Caco-2 (cell line): ENCODE results near the gene GFOD1. TPM values are rescaled to one million over a fixed set of nuclear protein-coding genes. Genes with fewer than 3 reads are reported as not detected.

Experiments used
- BruUV-seq: library from RNA; stranded (reverse); fragments of 400-500 nt; replicated peaks from 2 replicates; lab custom pipeline; 2021; lab: Mats Ljungman, UMichigan
- CTCF ChIA-PET: fragments of 300-600 bp; sonication (Branson Sonifier 250); formaldehyde crosslinking; loops from one replicate; lab custom pipeline; 2022; ENCODE audit warnings: antibody characterized with exemption; lab: Charles Lee
- POLR2A ChIA-PET: fragments of 300-600 bp; sonication (Branson Sonifier 250); formaldehyde crosslinking; loops from one replicate; lab custom pipeline; 2022; ENCODE audit warnings: antibody characterized with exemption; lab: Charles Lee
- DNase-seq, 2 experiments: peaks; one replicate each; pipeline versions ENCODE4 v3.0.0 to v3.0.0-alpha.2; 2020 to 2022
- H3K27me3 ChIP-seq: replicated peaks from 2 replicates; pipeline ENCODE4 v1.6.0; 2011; ENCODE audit warnings: low read length; ENCODE audit not compliant: control insufficient read depth, insufficient read depth
- H3K36me3 ChIP-seq: 2 replicates; pipeline ENCODE4 v1.5.1; 2011; ENCODE audit warnings: low read length; ENCODE audit not compliant: control insufficient read depth, insufficient read depth
- H3K4me1 ChIP-seq: fragments of 250-450 bp; sonication (Bioruptor Pico); 2 replicates; pipeline ENCODE4 v1.5.1; 2020; ENCODE audit warnings: mild to moderate bottlenecking
- H3K4me3 ChIP-seq: 2 replicates; pipeline ENCODE4 v1.5.1; 2011; ENCODE audit warnings: low read depth, mild to moderate bottlenecking, control low read depth, low read length
- H3K9me3 ChIP-seq: fragments of 250-450 bp; sonication (Bioruptor Pico); 2 replicates; pipeline ENCODE4 v1.5.1; 2020; ENCODE audit warnings: mild to moderate bottlenecking, moderate library complexity
- H3K27ac Mint-ChIP-seq: one replicate; pipeline ENCODE4 v1.8.0; 2022; ENCODE audit warnings: mixed read lengths; ENCODE audit not compliant: unreplicated experiment
- H3K27me3 Mint-ChIP-seq: one replicate; pipeline ENCODE4 v1.8.0; 2022; ENCODE audit warnings: mixed read lengths; ENCODE audit not compliant: insufficient read depth, unreplicated experiment
- H3K36me3 Mint-ChIP-seq: one replicate; pipeline ENCODE4 v1.8.0; 2022; ENCODE audit warnings: mild to moderate bottlenecking, mixed read lengths; ENCODE audit not compliant: insufficient read depth, unreplicated experiment
- H3K4me1 Mint-ChIP-seq: one replicate; pipeline ENCODE4 v1.8.0; 2022; ENCODE audit warnings: low read depth, mixed read lengths; ENCODE audit not compliant: unreplicated experiment
- H3K4me3 Mint-ChIP-seq: one replicate; pipeline ENCODE4 v1.8.0; 2022; ENCODE audit warnings: mild to moderate bottlenecking, moderate library complexity, mixed read lengths; ENCODE audit not compliant: unreplicated experiment
- H3K9me3 Mint-ChIP-seq: one replicate; pipeline ENCODE4 v1.8.0; 2022; ENCODE audit warnings: mixed read lengths; ENCODE audit not compliant: unreplicated experiment
- CTCF ChIP-seq, 2 experiments: fragments of 200-600 bp in 1 of 2; IDR thresholded peaks; 1 replicate in 1 of 2; 2 replicates in 1 of 2; pipeline versions ENCODE4 v1.5.1 to v1.8.0; 2011 to 2022; ENCODE audit warnings: antibody characterized with exemption in 1 of 2, control low read depth in 1 of 2, inconsistent platforms in 1 of 2, low read depth in 1 of 2, low read length in 1 of 2, mild to moderate bottlenecking in 1 of 2, moderate library complexity in 1 of 2; ENCODE audit not compliant: insufficient read depth in 1 of 2, severe bottlenecking in 1 of 2, unreplicated experiment in 1 of 2
- intact Hi-C: fragments of 100-400 bp; cut with micrococcal nuclease; formaldehyde crosslinking; loops from one replicate; pipeline ENCODE4 v1.10.0; 2022; ENCODE audit not compliant: unreplicated experiment
- total RNA-seq: library from RNA; stranded (reverse); gene quantifications from 2 replicates; pipeline ENCODE4 v1.2.3, GENCODE V29; 2022

GFOD1 gene
- total RNA-seq, 1 experiment from 2014 or later = 0.84 TPM

DNA sequence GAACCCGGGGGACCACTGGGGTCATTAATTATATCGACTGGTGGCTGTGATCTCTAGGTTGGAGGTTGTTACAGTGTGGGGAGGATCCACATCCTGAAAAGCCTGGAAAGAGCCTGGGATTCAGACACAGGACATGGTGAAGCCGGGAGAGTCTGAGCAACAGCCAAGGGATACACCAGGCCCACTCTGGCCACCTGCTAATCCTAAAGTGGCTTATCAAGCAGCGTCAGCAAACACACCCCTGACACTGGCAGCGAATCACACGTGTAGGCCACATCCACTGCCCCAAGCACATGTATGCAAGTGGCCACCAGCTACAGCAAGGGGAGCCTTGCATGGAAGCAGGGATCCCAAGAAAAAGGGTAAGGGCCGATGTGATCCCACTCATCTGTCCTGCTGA, 41.0 kb downstream of the GFOD1 start:
- CTCF ChIA-PET = no interaction called here
- no peaks in the 10 kb centered on the region for H3K4me1 ChIP-seq
- H3K36me3 Mint-ChIP-seq = no peaks in the 10 kb centered on the region
- no TSS peak for BruUV-seq
- no peaks in the 10 kb centered on the region for H3K36me3 ChIP-seq
- H3K9me3 ChIP-seq = no peaks in the 10 kb centered on the region
- H3K9me3 Mint-ChIP-seq = no peaks in the 10 kb centered on the region
- no peak overlapping the region for H3K4me3 ChIP-seq
- POLR2A ChIA-PET = no interaction called here
- H3K4me1 Mint-ChIP-seq = no peaks in the 10 kb centered on the region
- no peak for TF ChIP-seq CTCF (IDR thresholded peaks at IDR 0.05; ENCODE audit: insufficient read depth in 1 of 2, low read depth in 1 of 2, low read length in 1 of 2, severe bottlenecking in 1 of 2, unreplicated experiment in 1 of 2)
- H3K27ac Mint-ChIP-seq = no peak overlapping the region
- intact Hi-C loops = no loop called here
- no peaks in the 10 kb centered on the region for H3K27me3 ChIP-seq
- no peaks in the 10 kb centered on the region for H3K27me3 Mint-ChIP-seq
- DNase-seq = no peak
- H3K4me3 Mint-ChIP-seq = no peak overlapping the region

GRCh38 chr6:13445744-13446115, 41.7 kb downstream of the GFOD1 start:
- H3K4me1 Mint-ChIP-seq = no peaks in the 10 kb centered on the region
- no peaks in the 10 kb centered on the region for H3K27me3 Mint-ChIP-seq
- no peak overlapping the region for H3K4me3 Mint-ChIP-seq
- no peak for DNase-seq
- Histone ChIP-seq H3K36me3 (no peaks in the 10 kb centered on the region), H3K27me3 (no peaks in the 10 kb centered on the region), H3K9me3 (no peaks in the 10 kb centered on the region), H3K4me3 (no peak overlapping the region), H3K4me1 (no peaks in the 10 kb centered on the region)
- no peak for TF ChIP-seq CTCF (IDR thresholded peaks at IDR 0.05; ENCODE audit: insufficient read depth in 1 of 2, low read depth in 1 of 2, low read length in 1 of 2, severe bottlenecking in 1 of 2, unreplicated experiment in 1 of 2)
- no peaks in the 10 kb centered on the region for H3K9me3 Mint-ChIP-seq
- no TSS peak for BruUV-seq
- H3K27ac Mint-ChIP-seq = no peak overlapping the region
- H3K36me3 Mint-ChIP-seq = no peaks in the 10 kb centered on the region
- ChIA-PET POLR2A (no interaction called here), CTCF (no interaction called here)
- intact Hi-C loops = no loop called here

DNA sequence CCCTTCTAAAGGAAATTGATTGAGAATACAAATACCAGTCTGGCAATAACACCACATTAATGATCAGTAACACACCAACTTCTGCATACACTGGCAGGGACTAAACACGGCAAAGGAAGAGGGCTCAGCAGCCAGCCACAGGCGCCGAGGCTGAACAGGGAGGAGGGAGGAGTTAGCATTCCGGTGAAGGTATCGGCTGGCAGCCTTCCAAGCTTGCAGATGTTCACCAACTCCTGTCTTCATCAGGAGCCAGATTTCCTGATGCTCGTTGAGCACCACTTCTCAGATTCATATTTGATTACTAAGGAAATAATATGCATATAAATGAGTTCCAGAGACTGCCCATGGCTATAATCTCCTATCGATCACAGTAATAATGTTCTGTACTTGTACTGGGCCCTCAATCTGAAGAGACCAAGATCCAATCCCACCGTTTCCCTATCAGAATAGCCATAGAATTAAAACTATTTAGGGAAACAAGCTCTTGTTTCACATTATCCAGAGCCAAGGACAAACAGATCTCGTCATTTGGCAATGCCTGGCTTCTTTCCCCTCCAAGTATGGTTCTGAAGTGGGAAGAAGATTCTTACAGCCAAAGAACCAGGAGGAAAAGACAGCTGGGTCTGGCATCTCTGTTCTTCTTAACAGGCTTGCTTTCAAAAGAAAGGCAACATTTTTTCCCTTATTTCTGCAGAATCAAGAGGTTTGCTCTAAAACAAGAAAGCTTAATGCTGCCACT, 42.2 kb downstream of the GFOD1 start:
- no peak overlapping the region for H3K4me3 Mint-ChIP-seq
- H3K27me3 Mint-ChIP-seq = no peaks in the 10 kb centered on the region
- H3K9me3 Mint-ChIP-seq = no peaks in the 10 kb centered on the region
- no TSS peak for BruUV-seq
- no peak for TF ChIP-seq CTCF (IDR thresholded peaks at IDR 0.05; ENCODE audit: insufficient read depth in 1 of 2, low read depth in 1 of 2, low read length in 1 of 2, severe bottlenecking in 1 of 2, unreplicated experiment in 1 of 2)
- no peak overlapping the region for H3K27ac Mint-ChIP-seq
- Histone ChIP-seq H3K27me3 (no peaks in the 10 kb centered on the region), H3K4me3 (no peak overlapping the region), H3K9me3 (no peaks in the 10 kb centered on the region), H3K36me3 (no peaks in the 10 kb centered on the region), H3K4me1 (no peaks in the 10 kb centered on the region)
- no peak for DNase-seq
- POLR2A ChIA-PET = no interaction called here
- intact Hi-C loops = no loop called here
- H3K4me1 Mint-ChIP-seq = no peaks in the 10 kb centered on the region
- no peaks in the 10 kb centered on the region for H3K36me3 Mint-ChIP-seq
- CTCF ChIA-PET = no interaction called here
